ENCODE measurements around the gene KLF15. TPM values are rescaled to one million over a fixed set of nuclear protein-coding genes. Genes with fewer than 3 reads are reported as not detected.

Gene KLF15
- total RNA-seq, 1 donor from 2014 or later: 8.1 TPM

GRCh38 chr3:126361211-126361610, 4.0 kb upstream of the KLF15 start:
- no peak for DNase-seq (ENCODE audit: low read depth in 2 of 2)

DNA sequence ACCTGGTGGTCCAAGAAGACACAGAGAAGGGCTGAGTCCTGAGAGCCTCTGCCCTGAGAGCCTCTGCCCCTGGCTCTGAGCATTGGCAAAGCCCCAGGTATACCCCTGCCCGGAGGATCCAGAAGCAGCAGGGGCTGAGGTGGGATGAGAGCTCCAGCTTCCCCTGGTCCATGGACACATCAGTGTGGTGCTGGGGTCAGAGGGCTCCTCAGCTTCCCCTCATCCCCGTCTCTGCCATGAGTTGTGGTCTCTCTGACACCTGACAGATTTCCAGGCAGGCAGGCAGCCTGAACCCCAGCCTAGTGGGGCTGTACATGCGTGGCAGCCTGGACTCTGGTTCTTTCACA, 3.5 kb upstream of the KLF15 start:
- DNase-seq (ENCODE audit: low read depth in 2 of 2): no peak

DNA sequence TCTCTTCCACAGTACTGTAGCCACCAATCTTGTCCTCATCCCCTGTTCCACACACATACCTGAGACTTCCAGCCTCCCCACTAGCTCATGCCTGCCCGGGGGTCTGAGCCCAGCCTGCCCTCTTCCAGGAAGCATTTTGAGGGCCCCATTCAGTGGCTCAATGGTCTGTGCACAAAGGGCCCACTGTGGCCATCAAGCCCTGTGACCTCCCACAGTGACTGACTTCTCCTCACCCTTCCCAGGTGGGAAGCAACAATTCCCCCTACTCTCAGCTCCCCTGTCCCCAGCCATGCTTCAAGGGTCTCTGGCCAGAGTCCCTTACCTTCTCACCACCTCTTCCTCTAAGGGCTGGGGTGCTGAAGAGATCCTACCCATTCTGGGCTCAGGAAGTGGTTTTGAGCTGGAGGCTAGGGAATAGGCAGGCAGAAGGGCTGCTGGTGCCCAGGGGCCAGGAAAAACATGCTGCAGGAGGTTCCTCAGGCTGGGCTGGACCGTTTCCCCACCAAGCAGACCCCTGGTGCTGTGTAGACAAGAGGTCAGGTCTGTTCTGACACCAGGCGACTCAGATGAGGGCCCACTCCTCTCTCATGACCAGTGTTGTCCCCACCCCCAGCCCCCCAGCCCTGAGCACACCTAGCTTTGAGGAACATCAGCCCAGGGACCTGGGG, 3.0 kb upstream of the KLF15 start:
- DNase-seq (ENCODE audit: low read depth in 2 of 2): no peak

GRCh38 chr3:126358816-126359181, 1.6 kb upstream of the KLF15 start:
- DNase-seq (ENCODE audit: low read depth in 2 of 2): no peak

DNA sequence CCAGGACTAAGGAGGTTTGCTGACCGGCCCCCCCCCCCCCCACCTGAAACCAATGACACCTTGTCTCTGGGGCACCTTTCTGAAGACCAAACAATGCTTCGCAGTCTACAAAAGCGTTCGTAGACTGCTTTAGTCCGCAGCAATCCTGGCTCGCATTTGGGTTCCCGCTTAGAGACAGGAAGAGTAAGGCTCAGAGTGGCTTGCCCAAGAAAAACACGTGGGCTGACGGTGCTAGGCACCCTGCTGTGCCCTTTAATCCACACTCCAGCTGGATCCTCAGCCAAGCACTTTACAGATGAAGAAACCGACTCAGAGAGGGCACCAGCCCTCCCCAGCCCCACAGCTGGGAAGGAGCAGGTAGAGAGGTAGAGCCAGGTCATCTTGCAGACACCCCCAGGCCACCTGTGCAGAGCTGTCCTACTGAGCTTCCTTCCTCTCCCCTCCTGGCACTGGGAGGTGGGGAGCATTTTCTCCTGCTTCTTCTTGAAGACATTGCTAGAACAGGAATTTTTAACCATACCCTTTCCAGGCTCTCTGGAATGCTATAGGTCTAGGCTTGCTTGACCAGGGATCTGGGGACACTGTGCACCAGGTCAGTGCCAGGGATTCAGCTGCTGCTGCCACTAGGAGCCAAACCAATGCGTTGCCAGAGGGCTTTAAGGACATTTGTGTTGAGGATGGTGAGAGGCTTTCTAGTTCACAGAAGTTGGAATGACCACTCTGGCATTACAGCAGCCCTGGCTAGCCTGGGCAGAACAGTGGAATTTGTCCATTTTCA, 1.0 kb upstream of the KLF15 start:
- DNase-seq (ENCODE audit: low read depth in 2 of 2): no peak

- DNase-seq (ENCODE audit: low read depth in 2 of 2): peak in 1 of 2 donors; percentile 62
Measured at GRCh38 chr3:126356373-126357264, 589 bp downstream of the KLF15 start.

- DNase-seq (ENCODE audit: low read depth in 2 of 2): peak; percentile 60 to 98
Measured at GRCh38 chr3:126355777-126356372, 1.3 kb downstream of the KLF15 start.

DNA sequence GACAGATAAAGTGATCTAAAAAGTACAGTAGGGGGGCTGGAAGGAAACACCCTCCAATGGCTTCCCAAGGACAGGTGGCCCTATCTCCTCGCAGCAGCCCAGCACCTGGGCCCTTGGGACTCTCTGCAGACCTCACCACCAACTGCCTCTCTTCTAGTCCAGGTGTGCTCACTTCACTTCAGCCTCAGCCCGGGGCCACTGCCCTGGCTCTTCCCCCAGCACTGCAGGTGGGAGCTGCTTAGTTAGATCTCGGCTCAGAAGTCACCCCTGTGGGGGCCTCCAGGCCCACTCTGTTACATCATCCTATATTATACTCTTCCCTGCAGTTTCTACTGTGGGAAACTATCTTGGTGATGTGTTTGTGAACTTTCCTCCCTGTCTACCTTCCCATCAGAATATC, 2.0 kb downstream of the KLF15 start:
- no peak for DNase-seq (ENCODE audit: low read depth in 2 of 2)

DNA sequence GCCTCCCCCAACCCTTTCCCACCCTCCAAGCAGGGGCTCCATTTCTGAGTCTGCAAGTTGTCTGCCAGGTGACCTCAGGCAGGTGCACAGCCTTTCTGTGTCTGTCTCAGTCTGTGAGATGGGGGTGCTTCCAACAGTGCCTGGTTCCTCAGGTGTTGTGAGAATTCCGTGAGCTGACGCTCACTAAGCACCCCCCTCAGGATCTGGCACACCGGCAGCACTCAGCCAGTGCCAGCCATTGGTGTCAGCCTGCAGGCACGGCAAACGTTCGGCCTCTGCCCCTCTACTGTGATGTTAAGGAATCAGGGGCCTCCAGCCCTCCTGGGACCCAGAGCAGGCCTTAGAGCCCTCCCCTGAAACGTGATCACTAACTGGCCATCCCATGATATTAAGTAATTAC, 2.4 kb downstream of the KLF15 start:
- DNase-seq (ENCODE audit: low read depth in 2 of 2): no peak

- DNase-seq (ENCODE audit: low read depth in 2 of 2): no peak
Measured at GRCh38 chr3:126353694-126354321, 3.4 kb downstream of the KLF15 start.

GRCh38 chr3:126352476-126353454, 4.4 kb downstream of the KLF15 start:
- no peak for DNase-seq (ENCODE audit: low read depth in 2 of 2)

DNA sequence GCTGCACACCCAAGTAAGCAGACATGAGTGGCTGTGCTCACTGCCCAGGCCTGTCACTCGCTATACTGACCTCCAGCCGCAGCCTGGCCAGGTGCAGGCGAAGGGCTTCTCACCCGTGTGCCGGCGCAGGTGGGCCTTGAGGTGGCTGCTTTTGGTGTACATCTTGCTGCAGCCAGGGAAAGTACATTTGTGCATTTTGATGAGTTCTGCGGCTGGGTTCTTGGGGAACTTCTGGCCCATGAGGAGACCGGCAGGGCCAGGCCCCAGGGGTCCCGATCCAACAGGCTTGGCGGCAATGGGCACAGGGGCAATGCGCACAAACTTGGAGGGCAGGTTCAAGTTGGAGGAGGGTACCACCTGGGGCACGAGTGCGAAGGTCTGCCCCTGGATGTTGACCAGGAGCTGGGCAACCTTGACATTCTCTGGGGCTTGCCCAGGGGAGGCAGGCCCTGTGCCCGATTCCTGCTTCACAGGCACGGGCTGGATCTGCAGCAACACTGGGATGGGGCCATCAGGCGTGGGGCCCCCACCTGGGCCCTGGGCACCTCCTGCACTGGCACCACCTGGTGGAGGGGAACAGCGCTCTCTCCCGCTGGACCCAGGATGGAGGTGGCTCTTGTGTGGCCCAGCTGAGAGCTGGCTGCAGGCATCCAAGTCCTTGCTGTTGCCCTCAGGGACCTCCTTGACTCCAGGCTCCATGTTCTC, 5.3 kb downstream of the KLF15 start:
- no peak for DNase-seq (ENCODE audit: low read depth in 2 of 2)

DNA sequence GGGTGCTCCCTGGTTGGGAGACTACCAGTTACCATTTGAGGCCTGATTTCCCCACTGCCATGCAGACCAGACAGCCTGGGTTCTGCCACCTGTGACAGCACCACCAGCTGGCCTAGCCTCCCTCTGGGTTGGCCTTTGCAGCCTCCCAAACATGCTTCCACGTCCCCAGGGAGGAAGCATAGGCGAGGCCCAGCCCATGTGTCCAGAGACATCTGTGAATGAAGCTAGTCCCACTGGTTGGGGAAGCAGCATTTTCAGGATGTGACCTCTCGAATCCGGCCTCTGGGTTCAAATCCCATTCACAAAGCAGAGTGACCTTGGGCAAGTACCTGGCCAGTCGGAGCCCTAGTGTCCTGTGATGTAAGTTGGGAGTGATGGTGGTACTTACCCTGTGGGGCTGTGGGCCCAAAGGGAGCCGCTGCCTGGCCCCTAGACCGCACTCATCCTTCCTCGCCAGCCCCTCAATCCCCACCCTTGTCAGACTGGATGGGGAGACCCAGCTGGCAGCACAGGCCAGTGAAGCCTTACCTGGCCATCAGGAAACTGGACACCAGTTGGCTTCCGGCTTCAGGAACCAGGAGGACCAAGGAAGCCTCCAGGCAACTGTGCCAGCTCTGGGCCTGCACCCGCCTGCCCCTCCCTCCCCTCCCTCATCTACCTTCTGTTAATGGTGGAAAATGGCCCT, 6.0 kb downstream of the KLF15 start:
- no peak for DNase-seq (ENCODE audit: low read depth in 2 of 2)

- no peak for DNase-seq (ENCODE audit: low read depth in 2 of 2)
Measured at GRCh38 chr3:126350502-126351085, 6.6 kb downstream of the KLF15 start.

GRCh38 chr3:126349611-126350501, 7.4 kb downstream of the KLF15 start:
- DNase-seq (ENCODE audit: low read depth in 2 of 2): no peak

DNA sequence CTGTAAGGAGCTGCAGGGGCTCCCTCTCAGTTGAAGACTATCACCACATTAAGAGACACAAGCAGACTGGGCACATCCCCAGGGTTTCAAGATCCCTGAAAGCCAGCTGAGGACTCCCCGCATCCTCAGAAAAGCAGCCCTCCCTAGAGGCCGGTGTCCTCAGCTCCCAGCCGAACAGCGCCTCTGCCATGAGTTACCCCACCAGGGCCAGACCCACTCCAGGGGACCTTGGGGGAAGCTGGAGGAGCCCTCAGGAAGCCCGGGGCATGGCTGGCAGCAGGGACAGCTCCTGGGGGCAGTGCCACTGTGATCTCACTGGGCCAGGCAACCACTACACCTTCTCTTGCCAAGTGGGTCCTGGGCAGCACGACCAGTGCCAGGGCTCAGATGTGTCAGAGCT, 8.1 kb downstream of the KLF15 start:
- no peak for DNase-seq (ENCODE audit: low read depth in 2 of 2)

GRCh38 chr3:126348308-126348920, 8.8 kb downstream of the KLF15 start:
- DNase-seq (ENCODE audit: low read depth in 2 of 2): peak in 1 of 2 donors; percentile 34

Data from lung microvascular endothelial cell (primary cell).